HepG2 (cell line): ENCODE measurements around the gene TLE5. TPM values are rescaled to one million over a fixed set of nuclear protein-coding genes. Genes with fewer than 3 reads are reported as not detected.

ENCODE experiments used
- ATAC-seq: fragments of 200-7000 bp; cut with Tn5 transposase; 3 replicates; pipeline ENCODE4 v1.9.1; 2020; ENCODE audit warnings: mild to moderate bottlenecking, moderate library complexity
- BruUV-seq: library from RNA; stranded (reverse); fragments of 400-500 nt; replicated peaks from 2 replicates; lab custom pipeline; 2021; lab: Mats Ljungman, UMichigan
- CTCF ChIA-PET: fragments of 300-600 bp; formaldehyde crosslinking; extraction: SDS; loops from one replicate; lab custom pipeline; 2021; ENCODE audit warnings: low total read pairs, inconsistent platforms, low intra/inter-chr PET ratio; lab: Yijun Ruan, JAX
- POLR2A ChIA-PET: fragments of 350-600 bp; sonication (Branson Sonifier 250); formaldehyde crosslinking; loops from one replicate; lab custom pipeline; 2020; ENCODE audit warnings: antibody characterized with exemption, inconsistent platforms; lab: Yijun Ruan, JAX
- DNase-seq: peaks from one replicate; pipeline ENCODE4 v3.0.0-alpha.2; 2015; ENCODE audit warnings: low spot score
- FAIRE-seq: peaks from 3 replicates; lab custom pipeline; 2011; peaks lifted over from hg19 to GRCh38; lab: Jason Lieb, UNC
- H2AFZ ChIP-seq: one replicate; pipeline ENCODE4 v1.6.1; 2011; ENCODE audit warnings: low read length, inconsistent platforms
- H3K27ac ChIP-seq: fragments of 300-600 bp; 3 replicates; pipeline ENCODE4 v1.8.0; 2011; ENCODE audit warnings: mixed run types, mild to moderate bottlenecking, mixed read lengths, low read length, inconsistent platforms; ENCODE audit not compliant: insufficient read depth; ENCODE audit errors: extremely low read length
- H3K27me3 ChIP-seq, 2 experiments: fragments of 200-600 bp in 1 of 2; 2 replicates in 1 of 2; 3 replicates in 1 of 2; pipeline versions ENCODE4 v1.6.0 to v1.8.0; 2011; ENCODE audit warnings: low read length in 2 of 2, mild to moderate bottlenecking in 2 of 2, moderate library complexity in 2 of 2, inconsistent platforms in 1 of 2; ENCODE audit not compliant: insufficient read depth in 2 of 2, control insufficient read depth in 1 of 2
- H3K36me3 ChIP-seq, 2 experiments: fragments of 200-600 bp in 1 of 2; replicated peaks in 1 of 2; 2 replicates in 1 of 2; 3 replicates in 1 of 2; pipeline versions ENCODE4 v1.5.1 to v1.8.0; 2011; ENCODE audit warnings: low read length in 2 of 2, inconsistent platforms in 1 of 2; ENCODE audit not compliant: insufficient read depth in 2 of 2, control insufficient read depth in 1 of 2
- H3K4me1 ChIP-seq: 2 replicates; pipeline ENCODE4 v1.5.1; 2012; ENCODE audit warnings: low read length, inconsistent platforms; ENCODE audit not compliant: insufficient read depth
- H3K4me2 ChIP-seq: 2 replicates; pipeline ENCODE4 v1.6.0; 2011; ENCODE audit warnings: low read depth, low read length, inconsistent platforms
- H3K4me3 ChIP-seq, 3 experiments: fragments of 200-600 bp in 1 of 3; sonication (generic), shearing (Covaris generic) in 1 of 3; replicated peaks in 1 of 3; 2 replicates each; pipeline ENCODE4 v1.5.1; 2011 to 2016; ENCODE audit warnings: low read length in 3 of 3, inconsistent platforms in 2 of 3, low read depth in 2 of 3, mild to moderate bottlenecking in 2 of 3, control low read depth in 1 of 3, mixed read lengths in 1 of 3; ENCODE audit not compliant: insufficient read depth in 1 of 3
- H3K79me2 ChIP-seq: one replicate; pipeline ENCODE4 v1.6.1; 2011; ENCODE audit warnings: low read length, inconsistent platforms; ENCODE audit not compliant: insufficient read depth
- H3K9ac ChIP-seq: 2 replicates; pipeline ENCODE4 v1.6.0; 2011; ENCODE audit warnings: mild to moderate bottlenecking, low read depth, low read length, inconsistent platforms; ENCODE audit not compliant: insufficient read depth
- H3K9me3 ChIP-seq: 2 replicates; pipeline ENCODE4 v1.5.1; 2012; ENCODE audit warnings: mild to moderate bottlenecking, low read length
- H4K20me1 ChIP-seq: 2 replicates; pipeline ENCODE4 v1.6.0; 2011; ENCODE audit warnings: inconsistent platforms, mild to moderate bottlenecking, low read length, moderate library complexity; ENCODE audit not compliant: insufficient read depth
- GFI1 ChIP-seq: sonication (generic); formaldehyde crosslinking; IDR thresholded peaks from 2 replicates; pipeline ENCODE4 v1.5.0; 2020; ENCODE audit warnings: missing genetic modification reagents, mild to moderate bottlenecking, borderline replicate concordance
- KAT7 ChIP-seq: IDR thresholded peaks from 2 replicates; pipeline ENCODE4 v1.6.1; 2018; ENCODE audit warnings: borderline replicate concordance, missing compliant biosample characterization
- KAT8 ChIP-seq: IDR thresholded peaks from 2 replicates; pipeline ENCODE4 v1.6.1; 2016; ENCODE audit warnings: missing genetic modification reagents, missing compliant biosample characterization
- PAWR ChIP-seq: sonication (generic); formaldehyde crosslinking; IDR thresholded peaks from 2 replicates; pipeline ENCODE4 v1.4.0; 2020; ENCODE audit warnings: missing genetic modification reagents, mild to moderate bottlenecking, borderline replicate concordance
- PHB2 ChIP-seq: fragments of 450-650 bp; IDR thresholded peaks from 2 replicates; pipeline ENCODE4 v1.6.1; 2018; ENCODE audit not compliant: partially characterized antibody
- ZNF136 ChIP-seq: sonication (generic); formaldehyde crosslinking; IDR thresholded peaks from 2 replicates; pipeline ENCODE4 v1.8.1; 2022; ENCODE audit warnings: low read depth, mild to moderate bottlenecking, moderate library complexity, missing genetic modification reagents
- ZNF614 ChIP-seq: IDR thresholded peaks from 2 replicates; pipeline ENCODE4 v1.6.1; 2018; ENCODE audit warnings: missing biosample characterization, missing genetic modification reagents, inconsistent platforms, borderline replicate concordance
- ZNF772 ChIP-seq: sonication (generic); formaldehyde crosslinking; IDR thresholded peaks from 2 replicates; pipeline ENCODE4 v1.5.0; 2020; ENCODE audit warnings: mild to moderate bottlenecking, missing genetic modification reagents
- WGBS: methylation state at CpG from one replicate; pipeline ENCODE4 v1.1.6; 2017; ENCODE audit warnings: low lambda C conversion rate; 5-methylcytosine and 5-hydroxymethylcytosine counted together
- in situ Hi-C: cut with HindIII; loops from 2 replicates; pipeline ENCODE4 v1.10.0; 2017; ENCODE audit warnings: low pct_unique_long_range_greater_than_20kb; ENCODE audit not compliant: extremely low pct_ligation_motif_present
- intact Hi-C: fragments of 100-400 bp; cut with micrococcal nuclease; formaldehyde crosslinking; loops from one replicate; pipeline ENCODE4 v1.10.0; 2022; ENCODE audit not compliant: unreplicated experiment
- polyA plus RNA-seq, 8 experiments: library from polyadenylated mRNA; depleted of rRNA in 3 of 8; stranded (reverse) in 7 of 8; unstranded in 1 of 8; fragments of >200 nt; fragmentation: Illumina TruSeq in 4 of 8; extraction: Trizol in 4 of 8; gene quantifications; 2 replicates each; pipeline versions ENCODE4 v1.2.1 to v1.2.3, GENCODE V29; 2011 to 2016; ENCODE audit warnings: low read depth in 4 of 8, missing spikeins in 1 of 8, mixed read lengths in 1 of 8; ENCODE audit not compliant: insufficient read depth in 1 of 8
- total RNA-seq, 5 experiments: library from RNA; depleted of rRNA; stranded (reverse); fragments of >200 nt; fragmentation: Illumina TruSeq; extraction: Trizol; gene quantifications; 2 replicates each; pipeline ENCODE4 v1.2.3, GENCODE V29; 2016; ENCODE audit warnings: low read depth in 1 of 5

Gene TLE5
- total and polyA plus RNA-seq, 2 of the 13 experiments (the other 11 are each of a cell fraction or from before 2014, with no cell fraction given), result 62.8 to 189 TPM

- CTCF ChIA-PET, result no interaction called here
- FAIRE-seq (no peak), ATAC-seq (no peak; the same call in 2 of the 3 replicates), DNase-seq (no peak)
- Histone ChIP-seq H3K36me3 (no peaks in the 10 kb centered on the region), H3K4me3 (no peak overlapping the region), H4K20me1 (no peaks in the 10 kb centered on the region), H3K27me3 (peaks cover 0 to 10% of the 10 kb centered on the region in 2 experiments; a peak in 3 of 5 replicates), H3K9ac (no peak overlapping the region), H3K4me1 (peaks cover 9% of the 10 kb centered on the region), H3K27ac (no peak overlapping the region), H3K4me2 (no peak overlapping the region), H3K79me2 (no peaks in the 10 kb centered on the region), H2AFZ (no peak overlapping the region), H3K9me3 (no peaks in the 10 kb centered on the region)
- POLR2A ChIA-PET, result no interaction called here
- intact Hi-C loops, result no loop called here
- BruUV-seq, result no TSS peak
- in situ Hi-C loops, result no loop called here
- 76% methylated on average over 29 of the region's 37 CpGs for WGBS
- no peak for TF ChIP-seq ZNF136
- TF ChIP-seq ZNF614, result no peak
- no peak for TF ChIP-seq KAT8 (CRISPR knock-in tag)
- TF ChIP-seq ZNF772, result no peak
- no peak for TF ChIP-seq PHB2
- TF ChIP-seq PAWR (CRISPR knock-in tag), result no peak
Observed at GRCh38 chr19:3006075-3006767, 56.1 kb downstream of the TLE5 start.

DNA sequence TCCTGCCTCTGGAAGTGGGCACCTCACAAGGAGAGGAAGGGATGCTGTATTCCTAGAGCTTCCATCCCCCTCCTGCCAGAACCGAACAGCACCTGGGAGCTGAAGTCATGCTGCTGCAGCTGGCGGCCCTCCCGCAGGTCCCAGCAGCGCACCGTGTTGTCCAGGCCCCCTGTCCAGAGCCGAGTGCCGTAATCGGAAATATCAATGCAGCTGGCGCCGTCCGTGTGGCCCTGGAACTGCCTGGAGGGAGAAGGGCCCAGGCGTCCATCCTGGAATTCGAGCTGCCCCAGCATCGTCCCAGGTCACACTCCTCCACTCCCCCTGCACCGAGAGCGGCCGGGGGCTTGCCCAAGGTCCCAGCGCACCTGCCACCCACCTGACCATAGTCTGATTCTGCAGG is 57.0 kb downstream of the TLE5 start:
- TF ChIP-seq GFI1, result no peak
- TF ChIP-seq KAT7 (CRISPR knock-in tag), result no peak
- POLR2A ChIA-PET, result no interaction called here

More for the DNA sequence above, 57.0 kb downstream of the TLE5 start:
- in situ Hi-C loops, result no loop called here
- H3K27me3 ChIP-seq, result peaks cover 0 to 5% of the 10 kb centered on the region in 2 experiments; a peak in 2 of 5 replicates
- H3K9ac ChIP-seq, result no peak overlapping the region
- ATAC-seq (no peak), FAIRE-seq (no peak), DNase-seq (no peak)
- no peaks in the 10 kb centered on the region for H3K79me2 ChIP-seq
- H3K4me2 ChIP-seq, result no peak overlapping the region
- no TSS peak for BruUV-seq
- no peak overlapping the region for H3K27ac ChIP-seq
- 48% methylated on average over 8 of the region's 18 CpGs for WGBS
- no peaks in the 10 kb centered on the region for H3K9me3 ChIP-seq
- no peak overlapping the region for H3K4me3 ChIP-seq
- CTCF ChIA-PET, result no interaction called here
- intact Hi-C loops, result no loop called here
- no peaks in the 10 kb centered on the region for H3K36me3 ChIP-seq
- peaks cover 9% of the 10 kb centered on the region for H3K4me1 ChIP-seq
- H2AFZ ChIP-seq, result no peak overlapping the region
- no peaks in the 10 kb centered on the region for H4K20me1 ChIP-seq
